HG02571 (cell line): Measurements from ENCODE around the gene AOPEP.

ENCODE experiments used
- ATAC-seq: cut with Tn5 transposase; IDR thresholded peaks from one replicate; pipeline ENCODE4 v1.9.1; 2021; ENCODE audit warnings: mild to moderate bottlenecking, moderate library complexity; ENCODE audit not compliant: unreplicated experiment

Gene AOPEP

DNA sequence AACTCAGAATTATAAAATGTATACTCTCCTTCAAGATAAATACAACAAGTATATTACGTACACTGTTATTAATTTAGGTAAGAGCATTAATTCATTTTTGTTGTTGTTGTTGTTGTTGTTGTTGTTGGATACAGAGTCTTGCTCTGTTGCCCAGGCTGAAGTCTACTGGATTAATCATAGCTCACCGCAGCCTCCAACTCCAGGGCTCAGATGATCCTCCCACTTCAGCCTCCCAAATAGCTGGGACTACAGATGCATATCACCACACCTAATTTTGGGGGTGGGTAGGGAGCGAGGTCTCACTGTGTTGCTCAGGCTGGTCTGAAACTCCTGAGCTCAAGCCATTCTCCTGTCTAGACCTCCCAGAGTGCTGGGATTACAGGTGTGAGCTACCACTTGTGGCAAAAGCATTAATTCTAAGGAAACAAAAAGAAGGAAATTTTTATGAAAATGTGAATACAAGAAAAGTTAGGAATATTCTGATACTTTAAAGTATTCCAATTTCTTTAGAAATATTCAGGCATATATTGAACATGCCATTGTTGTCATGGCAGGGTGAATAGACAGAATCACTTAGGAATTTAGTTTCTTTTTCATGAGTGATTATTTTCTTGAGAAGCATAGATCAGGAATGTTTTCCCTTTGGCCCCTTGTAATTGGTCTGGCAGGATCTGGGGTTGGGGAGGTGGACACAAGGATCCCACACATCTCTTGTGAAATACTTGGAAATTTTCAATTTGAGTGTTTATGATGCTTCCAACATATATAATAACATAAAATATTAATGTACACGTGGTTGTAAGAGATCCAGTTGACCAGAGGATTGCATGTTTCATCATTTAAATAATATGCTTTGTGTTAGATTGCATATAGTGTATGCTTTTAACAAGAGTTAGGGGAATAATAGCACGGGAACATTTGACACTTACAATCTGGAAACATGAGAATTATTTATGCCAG lies 327.4 kb downstream of the AOPEP start:
- ATAC-seq = no peak

GRCh38 chr9:95055334-95055850 lies 328.9 kb downstream of the AOPEP start:
- ATAC-seq = no peak

GRCh38 chr9:95055851-95056551 lies 329.5 kb downstream of the AOPEP start:
- no peak for ATAC-seq

DNA sequence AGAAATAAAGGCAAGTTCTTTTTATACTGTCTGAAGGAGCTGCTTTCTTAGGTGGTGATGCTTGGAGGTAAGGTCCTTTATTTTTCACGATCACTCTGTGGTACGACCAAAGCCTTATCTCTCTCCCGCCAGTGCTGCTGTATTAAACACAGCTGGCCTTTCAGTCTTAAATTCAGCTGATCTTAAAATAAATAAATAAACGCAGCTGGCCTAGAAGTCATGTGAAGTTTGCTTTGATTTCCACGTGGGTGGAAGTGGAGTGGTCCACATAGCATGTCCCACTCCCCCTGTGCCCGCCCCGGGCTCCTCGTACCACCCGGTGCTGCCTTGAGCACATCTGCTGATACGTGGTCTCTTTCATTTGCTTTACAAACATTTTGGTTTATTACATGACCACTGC lies 330.6 kb downstream of the AOPEP start:
- ATAC-seq = no peak

- ATAC-seq = no peak
Measured at GRCh38 chr9:95058121-95058785, 331.8 kb downstream of the AOPEP start.

DNA sequence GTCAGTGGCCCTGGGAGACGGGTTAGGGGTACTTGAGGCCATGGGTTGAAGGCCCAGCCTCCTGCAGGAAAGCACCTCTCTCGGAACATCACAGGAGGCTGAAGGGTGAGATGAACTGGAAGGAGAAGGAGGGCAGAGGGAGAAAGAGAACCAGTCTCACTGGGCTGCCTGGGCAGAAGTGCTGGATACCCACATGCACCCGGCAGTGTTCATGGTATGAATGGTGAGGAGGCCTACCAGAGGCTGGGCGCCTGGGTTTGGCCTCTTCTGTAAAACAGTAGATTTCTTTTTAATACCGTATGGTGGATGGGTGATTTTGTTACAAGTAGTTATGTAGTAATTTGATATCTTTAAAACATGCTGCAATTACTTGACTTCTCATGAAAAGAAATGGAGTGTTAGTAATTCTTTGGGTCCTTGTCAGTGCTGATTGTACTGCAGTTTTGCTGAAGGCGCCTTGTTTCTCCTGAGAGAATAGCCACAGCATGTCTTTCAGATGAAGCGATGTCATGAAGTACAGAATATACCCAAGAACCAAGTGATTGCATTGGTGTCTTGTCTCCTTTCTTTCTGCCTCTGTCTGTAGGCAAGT lies 332.4 kb downstream of the AOPEP start:
- no peak for ATAC-seq

- no peak for ATAC-seq
Measured at GRCh38 chr9:95060234-95060633, 333.7 kb downstream of the AOPEP start.

GRCh38 chr9:95060916-95061315 lies 334.4 kb downstream of the AOPEP start:
- no peak for ATAC-seq

DNA sequence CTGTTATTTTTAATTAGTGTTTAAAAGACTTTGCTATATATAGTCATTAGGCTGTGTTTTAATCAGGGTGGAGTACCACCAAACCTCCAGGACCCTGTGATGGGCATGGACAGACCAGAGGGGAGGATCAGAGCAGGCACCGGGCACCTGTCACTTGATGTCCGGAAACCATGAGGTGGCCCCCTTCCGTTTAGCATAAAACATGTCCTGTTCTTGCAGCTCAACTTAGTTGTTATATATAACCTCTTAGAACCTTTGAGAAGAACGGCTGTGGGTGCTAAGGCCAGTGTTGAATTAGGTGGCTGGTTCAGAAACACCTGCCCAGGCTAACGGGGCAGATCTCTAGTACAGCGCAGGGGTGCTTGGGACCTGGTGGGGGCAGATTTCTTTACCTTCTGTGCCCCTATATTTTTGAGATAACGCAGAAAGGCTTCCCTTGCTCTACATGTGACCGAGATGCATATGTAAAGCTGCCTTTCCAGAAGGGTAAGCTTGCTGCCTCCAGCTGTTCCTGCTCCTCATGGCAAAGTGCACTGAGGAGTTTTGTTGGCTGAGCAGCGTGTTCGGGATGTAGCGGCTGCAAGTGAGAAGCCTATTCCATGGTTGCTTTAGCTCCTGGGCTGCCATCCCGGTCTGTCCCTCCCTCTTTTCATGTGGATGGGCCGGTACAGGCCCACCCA lies 335.6 kb downstream of the AOPEP start:
- no peak for ATAC-seq

- no peak for ATAC-seq
Measured at GRCh38 chr9:95062596-95063065, 336.1 kb downstream of the AOPEP start.

DNA sequence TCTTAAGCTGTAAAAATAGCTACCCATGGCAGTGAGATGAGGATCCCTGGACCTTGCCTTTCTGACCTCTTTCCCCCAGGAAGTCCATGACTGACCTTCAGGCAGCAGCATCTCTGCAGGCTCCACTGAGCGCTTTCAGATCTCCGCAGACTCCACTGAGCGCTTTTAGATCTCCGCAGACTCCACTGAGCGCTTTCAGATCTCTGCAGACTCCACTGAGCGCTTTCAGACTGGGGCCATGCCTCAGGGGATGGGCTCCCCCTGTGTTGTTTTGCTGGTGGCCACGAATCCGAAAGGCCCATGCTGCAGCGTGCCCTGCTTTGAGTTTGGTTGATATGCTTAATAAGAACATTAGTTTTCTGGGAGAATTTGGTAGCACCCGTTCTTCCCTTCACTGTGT lies 336.8 kb downstream of the AOPEP start:
- ATAC-seq = no peak

DNA sequence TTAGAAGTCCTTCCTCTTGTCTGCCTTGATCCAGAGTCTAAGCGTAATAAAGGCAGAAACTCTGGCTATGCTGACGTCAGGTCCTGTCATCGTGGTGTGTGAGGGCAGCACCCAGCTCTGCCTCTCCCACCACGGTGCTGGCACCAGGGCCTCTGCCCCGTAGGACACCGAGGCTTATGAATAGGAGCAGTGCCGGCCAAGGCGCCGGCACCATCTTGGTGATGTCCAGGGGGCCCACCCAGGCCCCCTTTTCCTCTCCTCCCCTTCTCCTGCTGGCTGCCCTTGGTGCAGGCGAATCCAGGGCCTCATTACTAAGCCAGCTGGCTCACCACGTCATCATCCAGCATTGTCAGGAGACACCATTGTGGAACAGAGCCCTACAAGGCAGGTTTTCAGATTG lies 338.7 kb downstream of the AOPEP start:
- no peak for ATAC-seq

DNA sequence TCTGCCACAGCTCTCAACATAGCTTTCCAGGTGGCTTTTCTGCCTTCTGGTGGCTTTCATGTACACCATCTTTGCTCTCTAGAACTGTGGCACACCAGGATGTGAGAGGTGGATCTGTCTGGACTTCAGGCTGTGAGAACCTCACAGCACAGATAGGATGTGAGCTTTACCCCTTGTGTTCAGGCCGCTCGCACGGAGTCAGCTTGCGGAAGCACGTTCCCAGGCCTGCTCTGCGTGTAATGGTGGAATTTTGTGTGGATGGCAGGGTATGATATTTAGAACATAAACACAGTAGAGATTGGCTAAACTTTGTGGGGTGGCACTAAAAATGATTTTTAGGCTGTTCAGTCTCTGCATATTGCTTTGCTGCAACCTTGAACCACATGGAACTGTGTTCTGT lies 340.6 kb downstream of the AOPEP start:
- no peak for ATAC-seq

DNA sequence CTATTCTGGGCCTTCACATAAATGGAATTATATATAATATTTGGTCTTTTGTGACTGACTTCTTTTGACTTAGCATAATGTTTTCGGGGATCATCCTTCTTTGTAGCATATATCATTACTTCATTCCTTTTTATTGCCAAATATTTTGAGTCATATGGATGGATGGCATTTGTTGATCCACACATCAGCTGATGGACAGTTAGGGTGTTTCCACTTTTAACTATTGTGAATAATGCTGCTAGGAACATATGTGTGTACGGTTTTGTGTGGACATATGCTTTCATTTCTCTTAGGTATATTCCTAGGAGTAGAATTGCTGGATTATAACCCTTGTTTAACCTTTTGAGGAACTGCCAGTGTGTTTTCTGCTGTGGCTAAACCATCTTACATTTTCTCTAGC lies 341.4 kb downstream of the AOPEP start:
- ATAC-seq = no peak

GRCh38 chr9:95070549-95071021 lies 344.1 kb downstream of the AOPEP start:
- ATAC-seq = no peak

DNA sequence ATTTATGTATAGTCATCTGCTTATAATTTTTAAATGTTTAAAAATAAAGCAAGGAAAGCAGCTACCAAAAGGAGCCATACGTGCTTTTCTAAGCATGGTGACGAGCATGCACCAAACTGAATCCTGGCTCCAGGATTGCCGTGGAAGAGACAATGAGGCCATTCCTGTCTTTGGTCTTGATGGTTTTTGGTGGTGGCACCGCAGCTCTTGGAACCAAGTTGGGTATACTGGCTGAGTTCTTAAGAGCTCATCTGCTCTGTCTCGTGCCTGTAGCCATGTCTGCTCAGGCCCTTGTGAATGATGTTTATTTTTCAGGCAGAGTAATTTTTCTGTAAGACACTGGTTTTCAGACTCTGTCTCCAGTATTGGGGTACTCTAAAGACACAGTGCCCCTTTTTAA lies 345.0 kb downstream of the AOPEP start:
- no peak for ATAC-seq

DNA sequence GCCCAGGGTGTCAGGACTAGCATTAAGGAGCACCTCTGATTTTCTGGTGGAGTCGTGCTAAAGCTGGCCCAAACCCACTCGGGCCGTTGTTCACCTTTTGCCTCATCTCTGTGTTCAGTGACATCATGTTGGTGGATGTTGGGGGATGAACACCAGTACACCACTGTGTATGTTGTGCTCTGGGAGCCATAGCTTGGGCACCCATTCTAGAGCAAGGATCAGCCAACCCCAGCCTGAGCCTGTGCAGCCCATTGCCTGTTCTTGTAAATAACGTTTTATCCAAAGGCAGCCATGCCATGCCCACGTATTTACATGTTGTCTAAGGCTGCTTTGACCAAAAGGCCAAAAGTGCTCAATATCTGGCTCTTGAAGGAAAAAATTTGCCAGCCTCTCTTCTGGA lies 345.4 kb downstream of the AOPEP start:
- ATAC-seq = no peak

DNA sequence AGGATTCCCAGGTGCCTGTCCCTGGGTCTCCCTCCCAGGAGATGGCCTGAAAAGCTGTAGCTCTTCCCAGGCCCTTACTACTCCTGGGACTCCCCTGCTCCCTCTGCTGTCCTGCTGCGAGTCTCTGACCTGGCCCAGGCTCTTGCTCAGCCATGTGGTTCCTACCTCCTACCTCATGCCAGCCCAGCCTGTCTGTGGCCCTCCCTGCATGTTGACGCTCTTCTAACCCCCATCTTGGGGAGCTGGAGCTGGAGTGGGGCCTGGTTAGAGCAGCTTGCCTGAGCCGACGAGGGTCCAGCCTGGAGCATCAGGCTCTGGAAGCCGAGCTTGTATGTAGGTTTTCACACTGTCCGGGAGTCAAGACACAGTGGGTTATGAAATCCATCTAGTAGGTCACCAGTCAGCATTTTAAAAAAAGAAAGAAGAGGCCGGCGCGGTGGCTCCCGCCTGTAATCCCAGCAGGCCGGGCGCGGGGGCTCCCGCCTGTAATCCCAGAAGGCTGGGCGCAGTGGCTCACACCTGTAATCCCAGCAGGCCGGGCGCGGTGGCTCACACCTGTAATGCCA lies 346.6 kb downstream of the AOPEP start:
- no peak for ATAC-seq

GRCh38 chr9:95073918-95074317 lies 347.4 kb downstream of the AOPEP start:
- ATAC-seq = no peak

GRCh38 chr9:95074632-95075031 lies 348.1 kb downstream of the AOPEP start:
- ATAC-seq = no peak
